ENCODE measurements around the gene PTPN22. TPM values are rescaled to one million over a fixed set of nuclear protein-coding genes. Genes with fewer than 3 reads are reported as not detected.

Gene PTPN22
- total RNA-seq, 2 experiments from 2014 or later: 67.9 to 68.4 TPM

DNA sequence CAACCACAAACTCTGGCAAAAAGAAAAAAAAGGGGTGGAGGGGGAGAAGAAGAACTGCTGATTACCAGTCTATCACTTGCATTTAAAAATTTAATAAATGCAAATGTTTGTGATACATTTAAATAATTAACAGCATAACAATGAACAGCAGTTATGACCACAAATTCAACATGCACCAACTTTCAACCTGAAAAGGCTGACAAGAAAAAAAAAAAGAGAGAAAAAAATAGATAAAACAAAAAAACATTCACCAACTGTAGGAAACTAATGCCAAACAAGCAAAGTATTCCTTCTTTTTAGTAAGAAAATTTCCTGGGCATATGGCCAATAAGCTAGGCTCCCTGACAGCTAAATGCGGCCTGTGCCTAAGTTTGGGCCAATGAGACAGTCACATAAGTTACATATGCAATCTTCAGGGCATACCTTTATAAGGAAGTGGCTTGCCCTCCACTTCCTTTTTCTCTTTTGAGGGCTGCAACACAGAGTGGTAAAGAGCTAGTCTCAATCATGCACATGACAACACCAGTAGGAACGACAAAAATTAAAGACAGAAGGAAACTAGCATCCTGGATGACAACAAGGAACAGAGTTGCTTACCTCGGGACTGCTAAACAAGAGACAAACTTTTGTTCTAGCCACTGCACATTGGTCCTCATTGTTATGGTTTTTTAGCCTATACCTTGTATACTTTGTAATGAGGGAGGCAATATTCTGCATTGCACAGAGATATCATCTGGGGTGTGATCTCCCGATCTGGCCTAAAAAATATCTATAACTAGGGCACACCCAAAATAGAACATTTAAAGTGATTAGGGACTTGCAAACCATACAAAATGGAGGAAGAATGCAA lies 88.0 kb downstream of the PTPN22 start:
- H3K4me3 Mint-ChIP-seq: peak overlapping the region; percentile 71
- peaks cover 24% of the 10 kb centered on the region for H3K36me3 Mint-ChIP-seq
- peak; percentile 36 for DNase-seq
- no peak overlapping the region for H3K27ac Mint-ChIP-seq
- no peaks in the 10 kb centered on the region for H3K27me3 Mint-ChIP-seq
- H3K9me3 Mint-ChIP-seq: peaks cover 4% of the 10 kb centered on the region
- H3K4me1 Mint-ChIP-seq: peaks cover 53% of the 10 kb centered on the region

DNA sequence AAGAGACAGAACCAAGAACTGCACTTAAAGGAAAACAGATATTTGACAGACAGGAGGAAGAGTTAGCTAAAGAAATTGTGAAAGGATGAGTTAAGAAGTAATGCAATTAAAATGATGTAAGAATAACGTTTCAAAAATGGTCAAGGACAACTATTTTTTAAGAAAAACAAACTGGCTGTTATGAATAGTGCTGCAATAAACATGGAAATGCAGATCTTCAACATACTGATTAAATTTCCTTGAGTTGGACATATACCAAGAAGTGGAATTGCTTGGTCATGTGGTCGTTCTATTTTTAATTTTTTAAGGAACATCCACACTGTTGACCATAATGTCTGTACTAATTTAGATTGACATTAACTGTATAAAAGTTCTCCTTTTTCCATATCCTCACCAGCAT lies 89.1 kb downstream of the PTPN22 start:
- peaks cover 26% of the 10 kb centered on the region for H3K36me3 Mint-ChIP-seq
- no peaks in the 10 kb centered on the region for H3K27me3 Mint-ChIP-seq
- DNase-seq: no peak
- peaks cover 45% of the 10 kb centered on the region for H3K4me1 Mint-ChIP-seq
- no peak overlapping the region for H3K27ac Mint-ChIP-seq
- H3K4me3 Mint-ChIP-seq: no peak overlapping the region
- H3K9me3 Mint-ChIP-seq: peaks cover 4% of the 10 kb centered on the region

DNA sequence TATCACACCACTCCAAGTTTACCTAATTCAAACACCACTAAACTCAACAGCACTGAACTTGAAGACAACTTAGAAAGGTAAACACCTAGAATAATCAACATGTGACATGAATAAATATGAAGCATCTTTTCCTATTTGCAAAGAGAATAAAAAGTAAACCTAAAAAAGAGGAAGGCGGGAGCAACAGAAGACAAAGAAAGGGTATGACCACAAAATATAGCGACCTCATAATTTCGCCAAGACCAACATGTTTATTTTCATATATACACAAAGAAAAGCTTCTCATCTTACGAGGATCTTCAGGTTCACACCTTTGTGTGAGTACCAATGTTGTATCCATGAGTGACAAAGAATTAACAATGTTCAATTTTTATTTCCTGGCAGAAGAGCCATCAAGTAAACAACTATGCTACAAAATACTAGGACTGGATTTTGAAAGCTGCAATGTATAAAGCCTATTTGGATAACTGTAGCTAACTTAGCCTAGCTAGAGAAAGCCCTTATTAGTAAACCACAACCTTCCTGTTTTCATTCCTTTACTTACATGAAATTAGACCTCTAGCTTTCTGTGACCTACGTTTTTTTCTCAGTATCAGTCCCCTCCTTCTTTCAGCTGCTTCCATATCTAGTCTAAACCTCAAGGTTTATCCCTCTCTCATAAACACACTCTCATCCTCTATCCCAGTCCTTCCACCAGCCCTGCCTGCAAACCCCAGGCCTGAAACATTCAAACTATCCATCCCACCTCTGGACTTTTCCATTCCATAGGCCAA lies 91.0 kb downstream of the PTPN22 start:
- Mint-ChIP-seq H3K4me3 (no peak overlapping the region), H3K27me3 (no peaks in the 10 kb centered on the region), H3K27ac (no peak overlapping the region), H3K9me3 (peaks cover 4% of the 10 kb centered on the region), H3K4me1 (peaks cover 29% of the 10 kb centered on the region), H3K36me3 (peaks cover 25% of the 10 kb centered on the region)
- DNase-seq: no peak

DNA sequence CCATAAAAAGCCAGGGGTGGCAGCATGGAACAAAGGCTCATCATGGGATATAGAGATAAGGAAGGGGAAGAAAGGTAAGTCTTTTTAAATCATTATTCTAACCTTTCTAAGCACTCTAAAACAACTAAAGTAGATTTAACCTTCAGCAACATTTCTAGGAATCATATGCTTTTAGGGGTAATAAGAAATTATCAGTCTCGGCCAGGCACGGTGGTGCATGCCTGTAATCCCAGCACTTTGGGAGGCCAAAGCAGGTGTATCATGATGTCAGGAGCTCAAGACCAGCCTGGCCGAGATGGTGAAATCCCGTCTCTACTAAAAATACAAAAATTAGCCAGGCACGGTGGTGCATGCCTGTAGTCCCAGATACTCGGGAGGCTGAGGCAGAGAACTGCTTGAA lies 92.0 kb downstream of the PTPN22 start:
- H3K36me3 Mint-ChIP-seq: peaks cover 26% of the 10 kb centered on the region
- H3K4me3 Mint-ChIP-seq: no peak overlapping the region
- H3K4me1 Mint-ChIP-seq: peaks cover 24% of the 10 kb centered on the region
- H3K9me3 Mint-ChIP-seq: peaks cover 4% of the 10 kb centered on the region
- no peaks in the 10 kb centered on the region for H3K27me3 Mint-ChIP-seq
- H3K27ac Mint-ChIP-seq: no peak overlapping the region
- no peak for DNase-seq

DNA sequence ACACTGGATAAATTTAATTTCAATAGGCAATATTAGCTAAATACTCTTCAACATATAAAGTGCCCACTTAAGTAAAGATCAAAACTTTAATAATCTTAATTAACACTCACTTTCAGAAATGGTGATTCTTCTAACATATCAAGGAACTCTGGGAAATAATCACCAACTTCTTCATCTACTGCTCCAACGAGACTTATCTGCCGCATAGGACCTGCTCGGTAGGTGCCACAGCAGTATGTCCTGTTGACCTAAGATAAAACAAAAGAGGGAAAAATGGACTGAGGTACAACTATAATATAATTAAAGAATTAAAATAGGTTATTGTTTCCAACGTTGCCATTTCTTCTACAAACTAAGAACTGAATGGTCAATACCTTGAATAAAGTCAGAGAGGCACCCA lies 94.0 kb downstream of the PTPN22 start:
- H3K4me1 Mint-ChIP-seq: peaks cover 6% of the 10 kb centered on the region
- peaks cover 22% of the 10 kb centered on the region for H3K36me3 Mint-ChIP-seq
- H3K27ac Mint-ChIP-seq: no peak overlapping the region
- H3K27me3 Mint-ChIP-seq: no peaks in the 10 kb centered on the region
- H3K4me3 Mint-ChIP-seq: no peak overlapping the region
- DNase-seq: no peak
- H3K9me3 Mint-ChIP-seq: peaks cover 4% of the 10 kb centered on the region

DNA sequence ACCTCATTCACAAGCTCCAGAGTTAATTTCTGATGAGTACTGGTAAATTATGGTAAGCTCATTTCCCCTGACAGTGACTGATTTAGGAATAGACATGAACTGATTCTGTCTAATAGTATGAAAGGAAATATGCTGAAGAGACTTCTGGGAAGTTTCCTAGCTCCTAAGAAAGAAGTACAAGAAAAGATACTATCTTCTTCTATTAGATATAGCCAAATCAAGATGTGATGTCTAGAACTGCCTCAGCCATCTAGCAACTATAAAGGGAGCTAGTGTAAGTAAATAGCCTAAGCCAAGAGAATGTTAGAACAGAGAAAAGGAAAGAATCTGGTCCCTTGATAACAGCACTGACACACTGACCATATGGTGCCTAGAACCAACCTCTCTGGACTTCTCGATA lies 101.5 kb downstream of the PTPN22 start:
- Mint-ChIP-seq H3K27me3 (no peaks in the 10 kb centered on the region), H3K36me3 (peaks cover 24% of the 10 kb centered on the region), H3K4me3 (no peak overlapping the region), H3K4me1 (peaks cover 33% of the 10 kb centered on the region), H3K27ac (no peak overlapping the region), H3K9me3 (no peaks in the 10 kb centered on the region)
- DNase-seq: no peak

DNA sequence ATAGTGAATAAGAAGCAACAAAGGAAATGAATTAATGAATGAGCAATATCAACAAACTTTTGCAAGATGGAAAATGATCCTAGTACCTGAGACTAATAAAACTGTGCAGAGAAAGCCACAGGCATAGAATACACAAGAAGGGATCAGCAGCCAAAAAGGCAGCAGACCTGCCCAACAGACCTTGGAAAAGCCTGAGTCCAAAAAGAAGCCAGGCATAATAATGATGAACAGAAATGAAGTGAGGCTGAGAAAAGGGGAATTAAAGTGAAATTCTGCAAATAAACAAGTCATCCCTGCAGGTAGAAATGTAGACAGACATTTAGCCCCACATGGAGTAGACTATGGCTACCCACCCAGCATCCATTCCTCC lies 101.9 kb downstream of the PTPN22 start:
- Mint-ChIP-seq H3K4me3 (no peak overlapping the region), H3K4me1 (peaks cover 33% of the 10 kb centered on the region), H3K36me3 (peaks cover 24% of the 10 kb centered on the region), H3K9me3 (no peaks in the 10 kb centered on the region), H3K27ac (no peak overlapping the region), H3K27me3 (no peaks in the 10 kb centered on the region)
- DNase-seq: no peak

DNA sequence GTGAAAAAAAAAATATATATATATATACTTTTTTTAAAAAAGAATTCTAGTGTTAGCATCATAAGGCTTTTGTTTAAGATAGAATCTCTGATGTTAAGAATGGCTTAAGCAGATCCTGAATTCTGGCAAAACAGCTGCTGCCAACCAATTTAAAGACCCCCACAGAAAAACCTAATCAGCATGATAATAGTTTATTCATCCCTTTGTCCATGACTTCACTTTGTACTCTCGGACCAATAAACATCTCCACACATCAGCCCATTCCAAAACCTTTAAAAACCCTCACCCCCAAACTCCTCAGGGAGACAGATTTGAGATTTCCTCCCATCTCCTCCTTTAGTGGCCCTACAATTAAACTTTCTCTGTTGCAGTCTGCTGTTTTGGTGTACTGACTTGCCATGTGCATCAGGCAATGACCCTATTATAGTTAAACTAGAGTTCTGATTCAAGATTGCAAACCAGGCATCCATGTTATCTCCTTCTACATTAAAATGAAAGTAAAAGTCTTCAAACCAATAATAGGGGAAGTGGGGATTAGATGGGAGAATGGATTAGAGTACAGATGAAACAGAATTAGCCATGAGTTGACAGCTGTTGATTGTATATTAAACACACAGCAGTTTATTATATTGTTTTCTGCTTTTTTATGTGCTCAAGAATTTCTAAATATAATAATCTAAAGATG lies 102.5 kb downstream of the PTPN22 start:
- H3K4me3 Mint-ChIP-seq: no peak overlapping the region
- no peak for DNase-seq
- no peaks in the 10 kb centered on the region for H3K27me3 Mint-ChIP-seq
- H3K4me1 Mint-ChIP-seq: peaks cover 33% of the 10 kb centered on the region
- H3K27ac Mint-ChIP-seq: peak overlapping the region; percentile 25
- no peaks in the 10 kb centered on the region for H3K9me3 Mint-ChIP-seq
- peaks cover 24% of the 10 kb centered on the region for H3K36me3 Mint-ChIP-seq

DNA sequence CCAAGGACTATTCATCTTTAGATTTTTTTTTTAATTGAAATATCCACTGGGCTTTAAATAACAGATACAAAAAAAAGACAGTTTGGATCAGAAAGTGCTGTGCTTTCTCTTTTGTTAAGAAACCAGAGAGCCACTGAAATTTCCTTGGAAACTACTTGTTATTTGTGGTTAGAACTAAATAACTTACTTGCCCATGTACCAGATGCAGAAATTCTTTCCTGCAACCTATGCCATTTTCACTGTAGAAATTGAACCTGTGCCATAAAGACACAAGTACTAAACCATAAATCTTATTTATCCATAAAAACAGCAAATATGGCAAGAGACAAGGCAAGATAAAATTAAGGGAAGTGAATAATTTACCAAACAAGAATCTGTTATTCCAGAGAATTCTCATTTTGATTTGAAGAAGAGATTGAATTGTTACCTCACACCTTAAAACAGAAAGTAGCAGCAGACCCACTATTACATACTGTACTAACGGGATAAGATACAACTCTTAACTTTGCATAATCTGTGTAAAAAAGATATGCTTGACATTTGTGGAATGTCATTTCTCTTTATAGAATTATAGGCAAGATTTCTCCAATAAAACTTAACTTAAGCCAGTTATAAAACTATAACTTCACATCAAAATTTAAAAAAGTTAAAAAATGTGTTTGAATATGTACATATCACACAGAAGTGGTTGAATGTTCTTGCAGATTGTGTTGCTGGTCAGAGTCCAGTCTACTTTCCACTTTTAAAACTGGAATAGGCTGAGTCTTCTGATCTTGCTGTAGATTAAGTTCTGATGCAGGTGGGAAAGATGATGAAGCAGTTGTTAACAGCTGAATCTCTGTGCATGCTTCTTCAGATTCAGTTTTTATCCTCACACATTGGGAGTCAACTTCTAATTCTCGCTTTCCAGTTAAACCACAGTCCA lies 105.9 kb downstream of the PTPN22 start:
- Mint-ChIP-seq H3K27me3 (no peaks in the 10 kb centered on the region), H3K4me3 (no peak overlapping the region), H3K4me1 (peaks cover 28% of the 10 kb centered on the region), H3K9me3 (no peaks in the 10 kb centered on the region), H3K27ac (peak overlapping the region; percentile 31), H3K36me3 (peaks cover 24% of the 10 kb centered on the region)
- no peak for DNase-seq

Other genes starting within 250 kb of the PTPN22 start
- gene PHTF1, start 112.2 kb downstream of the PTPN22 start, total RNA-seq: 10 to 100 TPM; 14.5 to 17.2 TPM
- 10 to 100 TPM; 15.4 to 16.3 TPM for gene RSBN1, start 59.2 kb downstream of the PTPN22 start, total RNA-seq
- gene BCL2L15, start 15.9 kb upstream of the PTPN22 start, total RNA-seq: 1 to 10 TPM in 1 of 2 experiments, under 1 TPM in 1; 0.88 to 2.2 TPM
- gene AP4B1, start 33.1 kb upstream of the PTPN22 start, total RNA-seq: 10 to 100 TPM; 36.8 to 37.7 TPM
- gene DCLRE1B, start 33.6 kb upstream of the PTPN22 start, total RNA-seq: 10 to 100 TPM; 25.2 to 26.5 TPM
- 10 to 100 TPM; 41.1 to 45.7 TPM for gene HIPK1, start 57.6 kb upstream of the PTPN22 start, total RNA-seq
- gene OLFML3, start 107.8 kb upstream of the PTPN22 start, total RNA-seq: under 1 TPM in 1 of 2 experiments, not detected in 1; 0.20 TPM

Data from activated naive CD8-positive, alpha-beta T cell treated with anti-CD3 and anti-CD28 coated beads for 36 hours (primary cell).